H1 (cell line): ENCODE measurements around the gene FAM171A1. TPM values are rescaled to one million over a fixed set of nuclear protein-coding genes. Genes with fewer than 3 reads are reported as not detected.

Experiments used
- CBX5 ChIP-seq: fragments of 300-800, 300-1000 bp; sonication (generic); IDR thresholded peaks from 2 replicates; pipeline ENCODE4 v1.7.1; 2016; ENCODE audit warnings: antibody characterized with exemption, low read length, low read depth
- CREB1 ChIP-seq: IDR thresholded peaks from 2 replicates; pipeline ENCODE4 v1.6.1; 2012; ENCODE audit warnings: inconsistent platforms
- TBP ChIP-seq: IDR thresholded peaks from 2 replicates; pipeline ENCODE4 v1.6.1; 2011; ENCODE audit warnings: low read depth, low read length, improper control_type of control experiment
- USF2 ChIP-seq: IDR thresholded peaks from 2 replicates; pipeline ENCODE4 v1.6.1; 2011; ENCODE audit warnings: low read length, improper control_type of control experiment
- polyA plus RNA-seq, 7 experiments: library from polyadenylated mRNA; depleted of rRNA in 3 of 7; stranded (reverse) in 5 of 7; unstranded in 2 of 7; fragments of >200 nt in 5 of 7; fragments of 200-250 nt in 2 of 7; gene quantifications; 1 replicate in 5 of 7; 2 replicates in 1 of 7; 4 replicates in 1 of 7; pipeline versions ENCODE4 v1.2.1 to v1.2.3, GENCODE V29; 2011 to 2013; ENCODE audit warnings: missing spikeins in 2 of 7, mixed read lengths in 2 of 7
- total RNA-seq: library from RNA; stranded (reverse); fragmentation: NEBNext Ultra II Directional; extraction: Animal tissue kit (Norgen Biotek cat#: 25700); gene quantifications from 2 replicates; pipeline ENCODE4 v1.2.1, GENCODE V29; 2021
- TF ChIP-seq, protein P1 (sequence below): fragments of 300-600 bp; sonication (generic); IDR thresholded peaks from 2 replicates; pipeline ENCODE4 v1.7.1; 2012; ENCODE audit warnings: low read length, moderate library complexity, mild to moderate bottlenecking, inconsistent platforms; ENCODE audit not compliant: insufficient replicate concordance

Gene FAM171A1
- total and polyA plus RNA-seq, 2 of the 8 experiments (the other 6 are each of a cell fraction or from before 2014, with no cell fraction given), result 26.6 to 42.1 TPM

- TF ChIP-seq, protein P1, sequence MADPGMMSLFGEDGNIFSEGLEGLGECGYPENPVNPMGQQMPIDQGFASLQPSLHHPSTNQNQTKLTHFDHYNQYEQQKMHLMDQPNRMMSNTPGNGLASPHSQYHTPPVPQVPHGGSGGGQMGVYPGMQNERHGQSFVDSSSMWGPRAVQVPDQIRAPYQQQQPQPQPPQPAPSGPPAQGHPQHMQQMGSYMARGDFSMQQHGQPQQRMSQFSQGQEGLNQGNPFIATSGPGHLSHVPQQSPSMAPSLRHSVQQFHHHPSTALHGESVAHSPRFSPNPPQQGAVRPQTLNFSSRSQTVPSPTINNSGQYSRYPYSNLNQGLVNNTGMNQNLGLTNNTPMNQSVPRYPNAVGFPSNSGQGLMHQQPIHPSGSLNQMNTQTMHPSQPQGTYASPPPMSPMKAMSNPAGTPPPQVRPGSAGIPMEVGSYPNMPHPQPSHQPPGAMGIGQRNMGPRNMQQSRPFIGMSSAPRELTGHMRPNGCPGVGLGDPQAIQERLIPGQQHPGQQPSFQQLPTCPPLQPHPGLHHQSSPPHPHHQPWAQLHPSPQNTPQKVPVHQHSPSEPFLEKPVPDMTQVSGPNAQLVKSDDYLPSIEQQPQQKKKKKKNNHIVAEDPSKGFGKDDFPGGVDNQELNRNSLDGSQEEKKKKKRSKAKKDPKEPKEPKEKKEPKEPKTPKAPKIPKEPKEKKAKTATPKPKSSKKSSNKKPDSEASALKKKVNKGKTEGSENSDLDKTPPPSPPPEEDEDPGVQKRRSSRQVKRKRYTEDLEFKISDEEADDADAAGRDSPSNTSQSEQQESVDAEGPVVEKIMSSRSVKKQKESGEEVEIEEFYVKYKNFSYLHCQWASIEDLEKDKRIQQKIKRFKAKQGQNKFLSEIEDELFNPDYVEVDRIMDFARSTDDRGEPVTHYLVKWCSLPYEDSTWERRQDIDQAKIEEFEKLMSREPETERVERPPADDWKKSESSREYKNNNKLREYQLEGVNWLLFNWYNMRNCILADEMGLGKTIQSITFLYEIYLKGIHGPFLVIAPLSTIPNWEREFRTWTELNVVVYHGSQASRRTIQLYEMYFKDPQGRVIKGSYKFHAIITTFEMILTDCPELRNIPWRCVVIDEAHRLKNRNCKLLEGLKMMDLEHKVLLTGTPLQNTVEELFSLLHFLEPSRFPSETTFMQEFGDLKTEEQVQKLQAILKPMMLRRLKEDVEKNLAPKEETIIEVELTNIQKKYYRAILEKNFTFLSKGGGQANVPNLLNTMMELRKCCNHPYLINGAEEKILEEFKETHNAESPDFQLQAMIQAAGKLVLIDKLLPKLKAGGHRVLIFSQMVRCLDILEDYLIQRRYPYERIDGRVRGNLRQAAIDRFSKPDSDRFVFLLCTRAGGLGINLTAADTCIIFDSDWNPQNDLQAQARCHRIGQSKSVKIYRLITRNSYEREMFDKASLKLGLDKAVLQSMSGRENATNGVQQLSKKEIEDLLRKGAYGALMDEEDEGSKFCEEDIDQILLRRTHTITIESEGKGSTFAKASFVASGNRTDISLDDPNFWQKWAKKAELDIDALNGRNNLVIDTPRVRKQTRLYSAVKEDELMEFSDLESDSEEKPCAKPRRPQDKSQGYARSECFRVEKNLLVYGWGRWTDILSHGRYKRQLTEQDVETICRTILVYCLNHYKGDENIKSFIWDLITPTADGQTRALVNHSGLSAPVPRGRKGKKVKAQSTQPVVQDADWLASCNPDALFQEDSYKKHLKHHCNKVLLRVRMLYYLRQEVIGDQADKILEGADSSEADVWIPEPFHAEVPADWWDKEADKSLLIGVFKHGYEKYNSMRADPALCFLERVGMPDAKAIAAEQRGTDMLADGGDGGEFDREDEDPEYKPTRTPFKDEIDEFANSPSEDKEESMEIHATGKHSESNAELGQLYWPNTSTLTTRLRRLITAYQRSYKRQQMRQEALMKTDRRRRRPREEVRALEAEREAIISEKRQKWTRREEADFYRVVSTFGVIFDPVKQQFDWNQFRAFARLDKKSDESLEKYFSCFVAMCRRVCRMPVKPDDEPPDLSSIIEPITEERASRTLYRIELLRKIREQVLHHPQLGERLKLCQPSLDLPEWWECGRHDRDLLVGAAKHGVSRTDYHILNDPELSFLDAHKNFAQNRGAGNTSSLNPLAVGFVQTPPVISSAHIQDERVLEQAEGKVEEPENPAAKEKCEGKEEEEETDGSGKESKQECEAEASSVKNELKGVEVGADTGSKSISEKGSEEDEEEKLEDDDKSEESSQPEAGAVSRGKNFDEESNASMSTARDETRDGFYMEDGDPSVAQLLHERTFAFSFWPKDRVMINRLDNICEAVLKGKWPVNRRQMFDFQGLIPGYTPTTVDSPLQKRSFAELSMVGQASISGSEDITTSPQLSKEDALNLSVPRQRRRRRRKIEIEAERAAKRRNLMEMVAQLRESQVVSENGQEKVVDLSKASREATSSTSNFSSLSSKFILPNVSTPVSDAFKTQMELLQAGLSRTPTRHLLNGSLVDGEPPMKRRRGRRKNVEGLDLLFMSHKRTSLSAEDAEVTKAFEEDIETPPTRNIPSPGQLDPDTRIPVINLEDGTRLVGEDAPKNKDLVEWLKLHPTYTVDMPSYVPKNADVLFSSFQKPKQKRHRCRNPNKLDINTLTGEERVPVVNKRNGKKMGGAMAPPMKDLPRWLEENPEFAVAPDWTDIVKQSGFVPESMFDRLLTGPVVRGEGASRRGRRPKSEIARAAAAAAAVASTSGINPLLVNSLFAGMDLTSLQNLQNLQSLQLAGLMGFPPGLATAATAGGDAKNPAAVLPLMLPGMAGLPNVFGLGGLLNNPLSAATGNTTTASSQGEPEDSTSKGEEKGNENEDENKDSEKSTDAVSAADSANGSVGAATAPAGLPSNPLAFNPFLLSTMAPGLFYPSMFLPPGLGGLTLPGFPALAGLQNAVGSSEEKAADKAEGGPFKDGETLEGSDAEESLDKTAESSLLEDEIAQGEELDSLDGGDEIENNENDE, result no peak
- TF ChIP-seq CBX5, result no peak
- TF ChIP-seq CREB1, result no peak
- no peak for TF ChIP-seq TBP
- no peak for TF ChIP-seq USF2
Observed at GRCh38 chr10:15387021-15387420, 15.9 kb upstream of the FAM171A1 start (continued).
